ENCODE data around the gene P2RX6. TPM values are rescaled to one million over a fixed set of nuclear protein-coding genes. Genes with fewer than 3 reads are reported as not detected.

Gene P2RX6
- total and polyA plus RNA-seq, 9 of the 15 experiments (the other 6 are each of a cell fraction or from before 2014, with no cell fraction given), result 0.01 to 3.9 (median 1.5) TPM; not detected in 1

GRCh38 chr22:21001601-21002325 lies 13.2 kb upstream of the P2RX6 start, which contains the start of gene THAP7 (continued):
- TF ChIP-seq SMAD4 (CRISPR knock-in tag; conservative IDR thresholded peaks at IDR 0.05) (peak; percentile 96), GTF2B (IDR thresholded peaks at IDR 0.05; ENCODE audit: extremely low read depth, insufficient read length) (no peak), E2F1 (CRISPR knock-in tag; IDR thresholded peaks at IDR 0.05) (peak; percentile 99), ZKSCAN8 (CRISPR knock-in tag; IDR thresholded peaks at IDR 0.05) (no peak), CHD2 (IDR thresholded peaks at IDR 0.05; ENCODE audit: low read depth, low read length) (peak; percentile 97), ATF3 (IDR thresholded peaks at IDR 0.05) (no peak), ATF3 (CRISPR knock-in tag; conservative IDR thresholded peaks at IDR 0.05) (peak; percentile 97), NCOA2 (IDR thresholded peaks at IDR 0.05; ENCODE audit: partially characterized antibody in 2 of 2) (no peak), SMAD2 (IDR thresholded peaks at IDR 0.05; ENCODE audit: low read depth, low read length) (0 out of 2 replicates have a peak, but pooled peaks have one; percentile 60), ZNF311 (CRISPR knock-in tag; IDR thresholded peaks at IDR 0.05) (peak; percentile 53; the same call in 1 of the 2 replicates), KAT8 (IDR thresholded peaks at IDR 0.05; ENCODE audit: low read depth) (no peak), TRIM25 (IDR thresholded peaks at IDR 0.05; ENCODE audit: borderline replicate concordance) (no peak), ZNF324 (CRISPR knock-in tag; IDR thresholded peaks at IDR 0.05) (peak; percentile 51), ZFP36 (IDR thresholded peaks at IDR 0.05; ENCODE audit: low read depth, low read length, partially characterized antibody) (peak; percentile 35), THAP12 (CRISPR knock-in tag; IDR thresholded peaks at IDR 0.05) (peak; percentile 98), MTA3 (IDR thresholded peaks at IDR 0.05; ENCODE audit: borderline replicate concordance) (no peak), MYBL2 (IDR thresholded peaks at IDR 0.05; ENCODE audit: low read depth) (no peak), MYBL2 (CRISPR knock-in tag; IDR thresholded peaks at IDR 0.05; ENCODE audit: borderline replicate concordance) (no peak), MYNN (IDR thresholded peaks at IDR 0.05) (no peak), MYNN (CRISPR knock-in tag; IDR thresholded peaks at IDR 0.05) (no peak), SIRT6 (IDR thresholded peaks at IDR 0.05; ENCODE audit: low read depth, low read length) (peak; percentile 87), GTF2F1 (IDR thresholded peaks at IDR 0.05; ENCODE audit: low read depth, low read length) (peak; percentile 95)

All from K562 (cell line).